ENCODE measurements around the gene ALDH9A1.

DNA sequence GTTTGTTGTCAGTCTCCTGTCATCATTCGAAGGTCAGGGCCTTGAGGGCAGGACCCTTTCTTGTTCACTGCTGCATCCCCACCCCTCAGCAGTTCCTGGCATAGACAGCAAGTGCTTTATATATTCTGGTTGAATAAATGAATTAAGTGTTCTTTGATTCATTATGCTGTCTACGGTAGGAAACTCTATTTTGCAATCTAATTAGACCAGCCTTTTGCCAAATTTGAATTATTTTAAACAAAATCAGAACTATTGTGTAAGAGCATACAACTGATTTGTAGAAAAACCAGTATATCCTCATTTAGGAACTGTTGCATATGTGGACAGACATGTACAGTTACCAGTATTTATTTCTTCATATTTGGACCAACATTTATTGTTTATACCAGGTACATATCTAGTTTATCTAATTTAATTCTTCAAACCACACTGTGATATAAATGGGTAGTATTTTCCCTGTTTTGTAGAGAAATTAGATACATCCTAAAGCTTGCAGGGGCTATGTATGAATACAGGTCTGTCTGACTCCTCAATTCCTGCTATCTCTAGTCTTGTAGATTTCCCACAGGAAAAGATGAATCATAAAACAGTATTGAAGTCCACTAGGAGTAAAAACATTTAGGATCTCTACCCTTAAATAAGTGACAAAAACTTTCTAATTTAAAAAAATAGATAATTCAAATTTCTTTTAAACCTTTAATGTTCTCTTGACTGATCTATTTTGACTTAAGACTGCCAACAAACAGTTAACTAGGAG lies 57.0 kb downstream of the ALDH9A1 start:
- TF ChIP-seq, protein P1, sequence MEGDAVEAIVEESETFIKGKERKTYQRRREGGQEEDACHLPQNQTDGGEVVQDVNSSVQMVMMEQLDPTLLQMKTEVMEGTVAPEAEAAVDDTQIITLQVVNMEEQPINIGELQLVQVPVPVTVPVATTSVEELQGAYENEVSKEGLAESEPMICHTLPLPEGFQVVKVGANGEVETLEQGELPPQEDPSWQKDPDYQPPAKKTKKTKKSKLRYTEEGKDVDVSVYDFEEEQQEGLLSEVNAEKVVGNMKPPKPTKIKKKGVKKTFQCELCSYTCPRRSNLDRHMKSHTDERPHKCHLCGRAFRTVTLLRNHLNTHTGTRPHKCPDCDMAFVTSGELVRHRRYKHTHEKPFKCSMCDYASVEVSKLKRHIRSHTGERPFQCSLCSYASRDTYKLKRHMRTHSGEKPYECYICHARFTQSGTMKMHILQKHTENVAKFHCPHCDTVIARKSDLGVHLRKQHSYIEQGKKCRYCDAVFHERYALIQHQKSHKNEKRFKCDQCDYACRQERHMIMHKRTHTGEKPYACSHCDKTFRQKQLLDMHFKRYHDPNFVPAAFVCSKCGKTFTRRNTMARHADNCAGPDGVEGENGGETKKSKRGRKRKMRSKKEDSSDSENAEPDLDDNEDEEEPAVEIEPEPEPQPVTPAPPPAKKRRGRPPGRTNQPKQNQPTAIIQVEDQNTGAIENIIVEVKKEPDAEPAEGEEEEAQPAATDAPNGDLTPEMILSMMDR (IDR thresholded peaks at IDR 0.05; ENCODE audit: insufficient read depth, low read depth, low read length): no peak
- TF ChIP-seq EZH2 (IDR thresholded peaks at IDR 0.05; ENCODE audit: insufficient read depth, low read length): no peak

Data from astrocyte (in vitro differentiated cells and primary cell).